IPS DF 6.9 (cell line): ENCODE results near the gene OMP.

Source experiments
- DNase-seq: peaks from one replicate; pipeline ENCODE4 v3.0.0-alpha.2; 2013; ENCODE audit warnings: low read depth, low spot score
- H3K27ac ChIP-seq: one replicate; pipeline ENCODE4 v1.5.1; 2013; ENCODE audit warnings: low read length, control low read depth
- H3K27me3 ChIP-seq: 2 replicates; pipeline ENCODE4 v1.6.1; 2013; ENCODE audit warnings: mild to moderate bottlenecking, low read length; ENCODE audit not compliant: control insufficient read depth, insufficient read depth
- H3K36me3 ChIP-seq: 2 replicates; pipeline ENCODE4 v1.6.1; 2013; ENCODE audit warnings: low read length; ENCODE audit not compliant: control insufficient read depth, insufficient read depth
- H3K4me1 ChIP-seq: 2 replicates; pipeline ENCODE4 v1.6.1; 2013; ENCODE audit warnings: low read length; ENCODE audit not compliant: control insufficient read depth, insufficient read depth
- H3K4me3 ChIP-seq: 2 replicates; pipeline ENCODE4 v1.5.1; 2013; ENCODE audit warnings: mild to moderate bottlenecking, low read length
- H3K9me3 ChIP-seq: 2 replicates; pipeline ENCODE4 v1.6.1; 2013; ENCODE audit warnings: low read length, inconsistent platforms; ENCODE audit not compliant: control insufficient read depth, insufficient read depth
- WGBS: extraction: QIAGEN DNeasy Blood & Tissue Kit; methylation state at CpG from one replicate; pipeline ENCODE4 v1.1.7; 2013; ENCODE audit warnings: mixed read lengths, missing lambda C conversion rate; ENCODE audit not compliant: insufficient read length, insufficient coverage; 5-methylcytosine and 5-hydroxymethylcytosine counted together

OMP gene

GRCh38 chr11:77069969-77070582, 32.6 kb upstream of the OMP start:
- Histone ChIP-seq H3K4me1 (peaks cover 3% of the 10 kb centered on the region), H3K27ac (no peak overlapping the region), H3K4me3 (no peak overlapping the region), H3K9me3 (no peaks in the 10 kb centered on the region), H3K36me3 (no peaks in the 10 kb centered on the region), H3K27me3 (no peaks in the 10 kb centered on the region)
- no peak for DNase-seq
- WGBS, result no CpG with 5 or more reads among the region's 8 CpGs

- Histone ChIP-seq H3K9me3 (no peaks in the 10 kb centered on the region), H3K4me3 (no peak overlapping the region), H3K27ac (no peak overlapping the region), H3K4me1 (peaks cover 3% of the 10 kb centered on the region), H3K27me3 (no peaks in the 10 kb centered on the region), H3K36me3 (no peaks in the 10 kb centered on the region)
- no peak for DNase-seq
- WGBS, result no CpG with 5 or more reads among the region's 7 CpGs
Observed at GRCh38 chr11:77071077-77071476, 31.6 kb upstream of the OMP start.

- H3K27ac ChIP-seq, result no peak overlapping the region
- H3K9me3 ChIP-seq, result no peaks in the 10 kb centered on the region
- WGBS, result no CpG with 5 or more reads among the region's 15 CpGs
- peaks cover 3% of the 10 kb centered on the region for H3K4me1 ChIP-seq
- no peak for DNase-seq
- H3K27me3 ChIP-seq, result no peaks in the 10 kb centered on the region
- H3K4me3 ChIP-seq, result no peak overlapping the region
- no peaks in the 10 kb centered on the region for H3K36me3 ChIP-seq
Observed at GRCh38 chr11:77071671-77072605, 30.7 kb upstream of the OMP start.

GRCh38 chr11:77072851-77073327, 29.8 kb upstream of the OMP start:
- H3K27ac ChIP-seq, result no peak overlapping the region
- H3K9me3 ChIP-seq, result no peaks in the 10 kb centered on the region
- peaks cover 1% of the 10 kb centered on the region; the same call in 1 of the 2 replicates for H3K4me1 ChIP-seq
- no CpG with 5 or more reads among the region's 8 CpGs for WGBS
- DNase-seq, result no peak
- H3K36me3 ChIP-seq, result no peaks in the 10 kb centered on the region
- H3K27me3 ChIP-seq, result no peaks in the 10 kb centered on the region
- no peak overlapping the region for H3K4me3 ChIP-seq

GRCh38 chr11:77073328-77074001, 29.2 kb upstream of the OMP start:
- no peaks in the 10 kb centered on the region for H3K27me3 ChIP-seq
- H3K27ac ChIP-seq, result no peak overlapping the region
- DNase-seq, result no peak
- no CpG with 5 or more reads among the region's 11 CpGs for WGBS
- H3K4me1 ChIP-seq, result no peaks in the 10 kb centered on the region
- no peak overlapping the region for H3K4me3 ChIP-seq
- no peaks in the 10 kb centered on the region for H3K36me3 ChIP-seq
- no peaks in the 10 kb centered on the region for H3K9me3 ChIP-seq

- H3K4me3 ChIP-seq, result no peak overlapping the region
- H3K4me1 ChIP-seq, result no peaks in the 10 kb centered on the region
- H3K27ac ChIP-seq, result no peak overlapping the region
- H3K9me3 ChIP-seq, result no peaks in the 10 kb centered on the region
- no peaks in the 10 kb centered on the region for H3K27me3 ChIP-seq
- WGBS, result no CpG with 5 or more reads among the region's 5 CpGs
- H3K36me3 ChIP-seq, result no peaks in the 10 kb centered on the region
- DNase-seq, result no peak
Observed at GRCh38 chr11:77074205-77074604, 28.4 kb upstream of the OMP start.

- H3K36me3 ChIP-seq, result no peaks in the 10 kb centered on the region
- H3K4me3 ChIP-seq, result no peak overlapping the region
- H3K4me1 ChIP-seq, result no peaks in the 10 kb centered on the region
- no peaks in the 10 kb centered on the region for H3K9me3 ChIP-seq
- H3K27ac ChIP-seq, result no peak overlapping the region
- H3K27me3 ChIP-seq, result no peaks in the 10 kb centered on the region
- no CpG with 5 or more reads among the region's 15 CpGs for WGBS
- no peak for DNase-seq
Observed at GRCh38 chr11:77074626-77075221, 27.9 kb upstream of the OMP start.

- Histone ChIP-seq H3K9me3 (no peaks in the 10 kb centered on the region), H3K27me3 (no peaks in the 10 kb centered on the region), H3K4me1 (no peaks in the 10 kb centered on the region), H3K36me3 (no peaks in the 10 kb centered on the region), H3K4me3 (no peak overlapping the region), H3K27ac (no peak overlapping the region)
- no peak for DNase-seq
- WGBS, result no CpG with 5 or more reads among the region's 5 CpGs
Observed at GRCh38 chr11:77075425-77075905, 27.2 kb upstream of the OMP start.

- no CpG with 5 or more reads among the region's 2 CpGs for WGBS
- Histone ChIP-seq H3K36me3 (no peaks in the 10 kb centered on the region), H3K4me3 (no peak overlapping the region)
Observed at GRCh38 chr11:77079666-77080065, 23.0 kb upstream of the OMP start.

GRCh38 chr11:77080643-77081210, 21.9 kb upstream of the OMP start:
- no peak overlapping the region for H3K4me3 ChIP-seq
- no CpG with 5 or more reads among the region's 2 CpGs for WGBS
- no peak overlapping the region for H3K27ac ChIP-seq
- H3K36me3 ChIP-seq, result no peaks in the 10 kb centered on the region
- H3K27me3 ChIP-seq, result no peaks in the 10 kb centered on the region
- no peaks in the 10 kb centered on the region for H3K4me1 ChIP-seq
- no peak for DNase-seq
- no peaks in the 10 kb centered on the region for H3K9me3 ChIP-seq

More at GRCh38 chr11:77079666-77080065, 23.0 kb upstream of the OMP start:
- no peak for DNase-seq
- Histone ChIP-seq H3K9me3 (no peaks in the 10 kb centered on the region), H3K27me3 (no peaks in the 10 kb centered on the region), H3K4me1 (no peaks in the 10 kb centered on the region), H3K27ac (no peak overlapping the region)
